BLaER1 treated with 17β-estradiol and CSF1 and Interleukin-3, amounts not matched to agents 10 nM and 100 nM (cell line): ENCODE data around the gene NRTN.
"Not testable (repeated sequence)": the region's sequence is repeated elsewhere in the genome, so short reads cannot be mapped to it uniquely, and the experiment has no call there.

Experiments
- H3K27ac ChIP-seq, 11 experiments: shearing (Covaris generic); formaldehyde crosslinking; 2 replicates each; pipeline ENCODE4 v1.8.1; 2022
- H3K27me3 ChIP-seq, 11 experiments: shearing (Covaris generic); formaldehyde crosslinking; 2 replicates each; pipeline ENCODE4 v1.8.1; 2022
- H3K36me3 ChIP-seq, 11 experiments: shearing (Covaris generic); formaldehyde crosslinking; 2 replicates each; pipeline ENCODE4 v1.8.1; 2022
- H3K4me1 ChIP-seq, 10 experiments: shearing (Covaris generic); formaldehyde crosslinking; 2 replicates each; pipeline ENCODE4 v1.8.1; 2022
- H3K4me2 ChIP-seq, 11 experiments: shearing (Covaris generic); formaldehyde crosslinking; 2 replicates each; pipeline ENCODE4 v1.8.1; 2022
- H3K4me3 ChIP-seq, 10 experiments: shearing (Covaris generic); formaldehyde crosslinking; 2 replicates each; pipeline ENCODE4 v1.8.1; 2022
- H3K9ac ChIP-seq, 11 experiments: shearing (Covaris generic); formaldehyde crosslinking; 2 replicates each; pipeline ENCODE4 v1.8.1; 2022
- H3K9me3 ChIP-seq, 11 experiments: shearing (Covaris generic); formaldehyde crosslinking; replicated peaks in 1 of 11; 2 replicates each; pipeline ENCODE4 v1.8.1; 2022
- H4K20me1 ChIP-seq, 11 experiments: shearing (Covaris generic); formaldehyde crosslinking; 2 replicates each; pipeline ENCODE4 v1.8.1; 2022
- Cebpa-rat ChIP-seq, 11 experiments: shearing (Covaris generic); IDR thresholded peaks; 2 replicates each; pipeline ENCODE4 v1.8.1; 2022

The NRTN gene

GRCh38 chr19:5832527-5833216 lies 27.8 kb downstream of the NRTN start:
- Histone ChIP-seq H3K36me3 (no peaks in the 10 kb centered on the region), H4K20me1 (peaks cover 0 to 6% (median 0%) of the 10 kb centered on the region in 11 experiments; a peak in 5 of 22 replicates), H3K4me1 (peaks cover 19 to 30% (median 26%) of the 10 kb centered on the region in 10 experiments), H3K4me2 (no peak overlapping the region), H3K9ac (no peak overlapping the region), H3K27me3 (0 out of 22 replicates have a peak, but pooled peaks cover 0 to 8% (median 0%) of the 10 kb centered on the region in 11 experiments), H3K9me3 (no peaks in the 10 kb centered on the region), H3K4me3 (no peak overlapping the region), H3K27ac (no peak overlapping the region)
- TF ChIP-seq Cebpa-rat (IDR thresholded peaks at IDR 0.05), result no peak

DNA sequence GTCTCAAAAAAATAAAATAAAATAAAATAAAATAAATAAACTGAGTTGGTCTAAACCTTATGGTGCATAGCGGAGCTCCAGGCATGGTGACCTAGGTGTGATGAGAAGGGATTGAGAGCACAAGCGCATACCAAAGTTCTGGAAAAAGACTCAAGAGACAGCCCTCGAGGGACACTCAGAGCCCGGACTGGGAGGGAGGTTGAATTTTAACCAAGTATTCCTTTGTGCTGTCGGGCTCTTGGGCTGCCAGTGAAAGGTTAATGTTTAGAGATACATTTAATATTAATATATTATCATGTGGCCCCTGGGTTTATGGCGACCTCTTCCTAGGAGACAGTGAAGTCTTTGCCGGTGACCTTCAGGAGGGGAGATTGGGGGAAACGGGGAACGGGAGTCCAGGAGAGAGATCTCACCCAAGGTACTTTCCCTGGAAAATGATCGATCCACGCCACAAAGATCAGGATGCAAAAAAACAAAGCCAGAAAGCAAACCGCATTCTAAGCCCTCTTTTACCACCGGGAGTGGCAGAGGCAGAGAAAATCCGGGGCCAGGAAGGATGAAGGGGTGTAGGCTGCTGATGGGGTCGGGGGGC lies 33.0 kb downstream of the NRTN start:
- Histone ChIP-seq H3K9ac (no peak overlapping the region), H4K20me1 (no peaks in the 10 kb centered on the region), H3K9me3 (no peaks in the 10 kb centered on the region), H3K27ac (no peak overlapping the region), H3K4me3 (no peak overlapping the region), H3K27me3 (no peaks in the 10 kb centered on the region), H3K4me1 (peaks cover 19 to 34% (median 27%) of the 10 kb centered on the region in 10 experiments), H3K36me3 (no peaks in the 10 kb centered on the region), H3K4me2 (peak overlapping the region; percentile 43 to 81 (median 60); a peak in 19 of 22 replicates)
- TF ChIP-seq Cebpa-rat (IDR thresholded peaks at IDR 0.05), result no peak

- Histone ChIP-seq H3K4me3 (no peak overlapping the region), H4K20me1 (no peaks in the 10 kb centered on the region), H3K36me3 (no peaks in the 10 kb centered on the region), H3K27ac (no peak overlapping the region), H3K9me3 (no peaks in the 10 kb centered on the region), H3K9ac (0 out of 22 replicates have a peak overlapping the region, but pooled peaks of 1 of the 11 experiments have one; percentile 23), H3K4me1 (peaks cover 19 to 34% (median 27%) of the 10 kb centered on the region in 10 experiments), H3K27me3 (no peaks in the 10 kb centered on the region), H3K4me2 (peak overlapping the region; percentile 43 to 81 (median 60))
- TF ChIP-seq Cebpa-rat (IDR thresholded peaks at IDR 0.05), result no peak
Observed at GRCh38 chr19:5838353-5839064, 33.6 kb downstream of the NRTN start.

DNA sequence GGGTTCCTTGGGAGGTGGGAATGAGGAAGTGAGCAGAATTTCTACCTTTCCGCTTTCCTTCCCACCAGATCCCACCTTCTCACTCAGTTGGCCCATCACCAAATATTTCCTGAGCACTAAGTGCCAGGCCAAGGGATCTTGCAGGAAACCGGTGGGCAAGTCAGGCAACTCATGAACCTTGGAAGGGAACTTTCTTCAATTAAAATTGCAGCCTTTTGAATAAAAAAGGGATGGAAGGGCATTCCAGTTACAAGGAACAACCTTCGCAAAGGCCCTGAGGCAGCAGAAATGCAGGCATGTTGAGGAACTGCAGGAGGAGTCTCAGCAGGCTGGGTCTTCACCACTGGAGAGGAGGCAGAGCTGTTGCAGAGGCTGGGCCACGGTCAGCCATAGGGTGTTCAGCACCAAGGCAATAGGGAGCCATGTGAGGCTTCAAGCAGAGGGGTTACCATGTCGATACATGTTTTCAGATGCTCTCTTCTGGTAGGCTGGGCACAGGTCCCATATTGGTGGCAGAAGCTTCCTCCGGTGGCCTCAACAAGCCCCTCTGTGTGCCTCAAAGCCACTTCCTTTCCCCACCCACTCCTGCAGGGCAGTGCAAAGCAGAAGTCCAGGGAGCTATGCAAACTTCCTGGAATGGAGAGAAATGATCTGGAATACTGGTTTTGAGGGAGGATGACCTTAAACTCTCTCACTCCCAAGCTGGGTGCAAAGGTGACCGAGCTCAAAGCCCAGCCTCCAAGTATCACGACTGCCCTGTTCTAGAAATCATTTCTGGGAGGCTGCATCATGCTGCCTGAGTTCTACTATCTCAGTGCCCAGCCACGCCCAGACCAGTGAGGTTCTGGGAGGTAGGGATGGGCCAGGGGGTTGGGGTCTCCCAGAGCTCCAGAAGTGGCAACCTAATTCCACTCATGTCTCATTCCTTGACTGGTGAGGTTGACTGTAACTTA lies 34.5 kb downstream of the NRTN start, which contains the start of gene FUT6:
Gene FUT6, minus strand, starts transcription at position 638 of the 953 bp plus-strand sequence. CDS start 7,135 bp downstream, outside the sequence.
- no peak within 1 kb of the TSS for H3K27ac ChIP-seq
- TF ChIP-seq Cebpa-rat (IDR thresholded peaks at IDR 0.05), result no peak
- 0 out of 22 replicates have a peak within 1 kb of the TSS, but pooled peaks of 1 of the 11 experiments have one; percentile 23 for H3K9ac ChIP-seq

GRCh38 chr19:5841735-5842111 lies 36.9 kb downstream of the NRTN start:
- H3K36me3 ChIP-seq, H3K9me3 ChIP-seq, H3K27ac ChIP-seq, H3K4me2 ChIP-seq, H4K20me1 ChIP-seq, H3K27me3 ChIP-seq, H3K4me3 ChIP-seq: not testable (repeated sequence)
- Histone ChIP-seq H3K9ac (0 out of 22 replicates have a peak overlapping the region, but pooled peaks of 1 of the 11 experiments have one; percentile 9), H3K4me1 (peaks cover 19 to 34% (median 24%) of the 10 kb centered on the region in 10 experiments)

More for the DNA sequence above, 34.5 kb downstream of the NRTN start, which contains the start of gene FUT6:
- H3K27me3 ChIP-seq, result no peaks in the 10 kb centered on the region
- H3K4me1 ChIP-seq, result peaks cover 19 to 34% (median 27%) of the 10 kb centered on the region in 10 experiments
- H3K9me3 ChIP-seq, result no peaks in the 10 kb centered on the region
- no peaks in the 10 kb centered on the region for H4K20me1 ChIP-seq
- no peaks in the 10 kb centered on the region for H3K36me3 ChIP-seq
- peak within 1 kb of the TSS; percentile 43 to 81 (median 60) for H3K4me2 ChIP-seq
- 0 out of 20 replicates have a peak within 1 kb of the TSS, but pooled peaks of 1 of the 10 experiments have one; percentile 7 for H3K4me3 ChIP-seq

GRCh38 chr19:5843295-5843927 lies 38.5 kb downstream of the NRTN start:
- H3K9me3 ChIP-seq, result no peaks in the 10 kb centered on the region
- no peak overlapping the region for H3K27ac ChIP-seq
- no peak overlapping the region for H3K9ac ChIP-seq
- peaks cover 13 to 20% (median 16%) of the 10 kb centered on the region in 10 experiments for H3K4me1 ChIP-seq
- H3K36me3 ChIP-seq, result no peaks in the 10 kb centered on the region
- no peak overlapping the region for H3K4me3 ChIP-seq
- H4K20me1 ChIP-seq, result no peaks in the 10 kb centered on the region
- no peak for TF ChIP-seq Cebpa-rat (IDR thresholded peaks at IDR 0.05)
- H3K4me2 ChIP-seq, result no peak overlapping the region
- H3K27me3 ChIP-seq, result no peaks in the 10 kb centered on the region

DNA sequence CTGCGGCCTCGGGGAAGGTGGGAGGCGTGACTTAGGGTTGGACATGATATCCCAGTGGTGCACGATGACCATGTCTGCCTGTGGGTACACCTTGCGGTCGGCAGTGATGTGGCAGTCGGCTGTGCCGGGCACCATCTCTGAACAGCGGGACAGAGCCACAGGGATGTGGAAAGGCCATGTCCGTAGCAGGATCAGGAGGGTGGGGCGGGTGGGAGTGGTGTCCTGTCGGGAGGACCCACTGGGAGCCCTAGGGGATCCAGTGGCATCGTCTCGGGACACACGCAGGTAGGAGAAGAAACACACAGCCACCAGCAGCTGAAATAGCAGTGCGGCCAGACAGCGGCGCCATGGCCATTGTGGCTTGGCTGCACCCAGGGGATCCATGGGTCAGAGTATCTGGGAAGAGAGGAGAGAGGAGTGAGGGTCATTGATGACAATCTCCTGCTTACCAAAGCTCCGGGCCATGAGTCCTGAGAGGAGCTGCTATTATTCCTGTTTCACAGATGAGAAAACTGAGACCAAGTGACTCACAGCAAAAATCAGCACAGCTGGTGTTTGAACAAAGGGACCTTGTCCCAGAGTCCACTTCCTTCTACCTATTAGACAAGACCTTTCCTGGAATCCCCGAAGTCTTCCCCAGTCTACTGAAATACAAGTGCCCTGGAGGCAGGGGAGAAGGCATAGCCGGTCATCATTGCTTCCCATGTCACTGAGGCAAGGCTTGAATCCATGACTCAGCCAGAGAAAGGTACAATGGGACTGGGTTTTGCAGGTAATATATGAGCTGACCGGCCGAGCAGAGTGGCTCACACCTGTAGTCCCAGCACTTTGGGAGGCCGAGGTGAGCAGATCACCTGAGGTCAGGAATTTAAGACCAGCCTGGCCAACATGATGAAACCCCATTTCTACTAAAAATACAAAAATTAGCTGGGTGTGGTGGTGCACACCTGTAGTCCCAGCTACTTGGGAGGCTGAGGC lies 39.9 kb downstream of the NRTN start:
- H3K9ac ChIP-seq, result no peak overlapping the region

GRCh38 chr19:5847846-5848245 lies 43.0 kb downstream of the NRTN start:
- peaks cover 0 to 15% (median 11%) of the 10 kb centered on the region in 10 experiments; a peak in 12 of 20 replicates for H3K4me1 ChIP-seq
- not testable (repeated sequence) for H4K20me1 ChIP-seq, H3K27ac ChIP-seq, H3K4me3 ChIP-seq, H3K4me2 ChIP-seq, H3K36me3 ChIP-seq, H3K9ac ChIP-seq, H3K27me3 ChIP-seq, H3K9me3 ChIP-seq

More for the DNA sequence above, 39.9 kb downstream of the NRTN start:
- peaks cover 0 to 7% (median 2%) of the 10 kb centered on the region in 10 experiments; a peak in 16 of 20 replicates for H3K4me1 ChIP-seq
- TF ChIP-seq Cebpa-rat (IDR thresholded peaks at IDR 0.05), result no peak
- no peaks in the 10 kb centered on the region for H3K36me3 ChIP-seq
- no peaks in the 10 kb centered on the region for H3K9me3 ChIP-seq
- H4K20me1 ChIP-seq, result no peaks in the 10 kb centered on the region
- no peaks in the 10 kb centered on the region for H3K27me3 ChIP-seq
- H3K27ac ChIP-seq, result no peak overlapping the region
- H3K4me3 ChIP-seq, result no peak overlapping the region
- H3K4me2 ChIP-seq, result no peak overlapping the region

- not testable (repeated sequence) for H3K27ac ChIP-seq, H4K20me1 ChIP-seq, H3K4me2 ChIP-seq, H3K27me3 ChIP-seq, H3K36me3 ChIP-seq, H3K9me3 ChIP-seq, H3K4me3 ChIP-seq, H3K9ac ChIP-seq
- peaks cover 0 to 15% (median 11%) of the 10 kb centered on the region in 10 experiments; a peak in 12 of 20 replicates for H3K4me1 ChIP-seq
Observed at GRCh38 chr19:5848621-5849020, 43.8 kb downstream of the NRTN start.
